Astrocyte (in vitro differentiated cells and primary cell): ENCODE data around the gene SPINK8.

Experiments
- EZH2 ChIP-seq: IDR thresholded peaks from 2 replicates; pipeline ENCODE4 v1.6.1; 2012; ENCODE audit warnings: mild to moderate bottlenecking, low read length, inconsistent platforms; ENCODE audit not compliant: insufficient read depth
- TF ChIP-seq, protein P1 (sequence below): IDR thresholded peaks from 2 replicates; pipeline ENCODE4 v1.5.1; 2011; ENCODE audit warnings: low read depth, mild to moderate bottlenecking, inconsistent platforms, low read length, moderate library complexity; ENCODE audit not compliant: insufficient read depth

DNA sequence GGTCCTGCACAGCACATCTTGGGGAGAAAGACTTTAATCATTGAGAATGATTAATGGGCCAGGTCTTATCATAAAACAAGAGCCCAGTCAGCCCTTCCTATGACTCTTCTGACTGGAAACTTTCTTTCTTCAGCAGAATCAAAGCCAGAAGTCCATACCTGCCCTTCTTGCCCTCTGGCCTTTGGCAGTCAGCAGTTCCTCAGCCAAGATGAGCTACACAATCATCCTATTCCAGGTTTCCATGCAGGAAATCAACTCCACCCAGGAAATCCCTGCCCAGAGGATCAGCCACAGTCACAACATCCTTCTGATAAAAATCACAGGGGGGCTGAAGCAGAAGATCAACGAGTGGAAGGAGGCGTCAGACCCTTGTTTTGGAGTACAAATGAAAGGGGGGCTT, 65.7 kb downstream of the SPINK8 start:
- TF ChIP-seq, protein P1, sequence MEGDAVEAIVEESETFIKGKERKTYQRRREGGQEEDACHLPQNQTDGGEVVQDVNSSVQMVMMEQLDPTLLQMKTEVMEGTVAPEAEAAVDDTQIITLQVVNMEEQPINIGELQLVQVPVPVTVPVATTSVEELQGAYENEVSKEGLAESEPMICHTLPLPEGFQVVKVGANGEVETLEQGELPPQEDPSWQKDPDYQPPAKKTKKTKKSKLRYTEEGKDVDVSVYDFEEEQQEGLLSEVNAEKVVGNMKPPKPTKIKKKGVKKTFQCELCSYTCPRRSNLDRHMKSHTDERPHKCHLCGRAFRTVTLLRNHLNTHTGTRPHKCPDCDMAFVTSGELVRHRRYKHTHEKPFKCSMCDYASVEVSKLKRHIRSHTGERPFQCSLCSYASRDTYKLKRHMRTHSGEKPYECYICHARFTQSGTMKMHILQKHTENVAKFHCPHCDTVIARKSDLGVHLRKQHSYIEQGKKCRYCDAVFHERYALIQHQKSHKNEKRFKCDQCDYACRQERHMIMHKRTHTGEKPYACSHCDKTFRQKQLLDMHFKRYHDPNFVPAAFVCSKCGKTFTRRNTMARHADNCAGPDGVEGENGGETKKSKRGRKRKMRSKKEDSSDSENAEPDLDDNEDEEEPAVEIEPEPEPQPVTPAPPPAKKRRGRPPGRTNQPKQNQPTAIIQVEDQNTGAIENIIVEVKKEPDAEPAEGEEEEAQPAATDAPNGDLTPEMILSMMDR = no peak
- no peak for TF ChIP-seq EZH2
